Prostate gland (tissue), 2 donors: Measurements from ENCODE around the gene RSL1D1. TPM values are rescaled to one million over a fixed set of nuclear protein-coding genes. Genes with fewer than 3 reads are reported as not detected.

Experiments used
- DNase-seq: peaks from one replicate; pipeline ENCODE4 v3.0.0-alpha.2; 2019; ENCODE audit warnings: low spot score
- H3K27ac ChIP-seq, 2 donors: fragments of 200-600 bp; sonication (generic); 2 replicates each; pipeline ENCODE4 v1.5.1; 2017 to 2019
- H3K27me3 ChIP-seq: fragments of 200-600 bp; sonication (generic); replicated peaks from 2 replicates; pipeline ENCODE4 v1.5.1; 2019; ENCODE audit not compliant: insufficient read depth
- H3K36me3 ChIP-seq, 2 donors: fragments of 200-600 bp; sonication (generic); 1 replicate in 1 of 2; 2 replicates in 1 of 2; pipeline versions ENCODE4 v1.5.1 to v1.8.1; 2017 to 2019
- H3K4me1 ChIP-seq: fragments of 200-600 bp; sonication (generic); replicated peaks from 2 replicates; pipeline ENCODE4 v1.5.1; 2019
- H3K4me3 ChIP-seq, 2 donors: fragments of 200-600 bp; sonication (generic); 2 replicates each; pipeline ENCODE4 v1.5.1; 2017 to 2019
- H3K9me3 ChIP-seq: fragments of 200-600 bp; sonication (generic); 2 replicates; pipeline ENCODE4 v1.5.1; 2017
- POLR2A ChIP-seq: fragments of 450-650 bp; IDR thresholded peaks from one replicate; pipeline ENCODE4 v1.6.1; 2016; ENCODE audit warnings: antibody characterized with exemption, mild to moderate bottlenecking
- POLR2AphosphoS5 ChIP-seq: sonication (generic); formaldehyde crosslinking; IDR thresholded peaks from one replicate; pipeline ENCODE4 v1.6.1; 2017; ENCODE audit warnings: antibody characterized with exemption
- WGBS: methylation state at CpG from one replicate; pipeline ENCODE4 v1.1.5; 2018; 5-methylcytosine and 5-hydroxymethylcytosine counted together
- intact Hi-C: fragments of 100-400 bp; cut with DNase I; formaldehyde crosslinking; loops from one replicate; pipeline ENCODE4 v1.14.2; 2022
- total RNA-seq, 2 donors: library from RNA; depleted of rRNA; stranded (reverse); fragments of >200 nt; gene quantifications; one replicate each; pipeline ENCODE4 v1.1.0, GENCODE V29; 2016
- TF ChIP-seq, protein P1 (sequence below), 4 experiments: fragments of 200-600 bp in 2 of 4; fragments of 450-650 bp in 2 of 4; sonication (generic) in 2 of 4; IDR thresholded peaks; 1 replicate in 3 of 4; 2 replicates in 1 of 4; pipeline ENCODE4 v1.5.1; 2016 to 2019; ENCODE audit warnings: antibody characterized with exemption in 4 of 4, mild to moderate bottlenecking in 2 of 4, moderate library complexity in 2 of 4

RSL1D1 gene
- total RNA-seq, 2 donors from 2014 or later = 100 to 132 TPM

DNA sequence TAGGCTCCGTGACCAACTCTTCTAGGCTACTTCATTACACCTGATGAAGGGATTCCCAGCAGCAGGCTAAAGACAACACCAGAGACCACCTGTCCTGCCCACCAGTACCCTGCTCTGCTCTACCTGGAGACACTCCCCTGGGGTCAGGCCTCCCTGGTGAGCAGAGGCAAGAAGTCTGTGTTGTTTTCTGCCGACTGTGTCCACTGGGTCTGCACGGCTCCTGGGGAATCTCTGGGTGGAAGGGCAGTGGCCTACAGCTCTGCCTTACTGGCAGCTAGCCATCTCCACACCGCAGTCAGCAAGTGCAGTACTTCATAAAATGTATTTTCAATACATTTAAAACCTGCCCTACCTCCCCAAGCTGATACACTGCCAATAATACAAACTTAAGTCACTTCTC lies 6.8 kb downstream of the RSL1D1 start:
- Histone ChIP-seq H3K4me3 (no peak overlapping the region), H3K4me1 (no peaks in the 10 kb centered on the region), H3K27me3 (no peaks in the 10 kb centered on the region), H3K9me3 (no peaks in the 10 kb centered on the region), H3K36me3 (peaks cover 0 to 29% of the 10 kb centered on the region in 2 donors), H3K27ac (no peak overlapping the region)
- TF ChIP-seq POLR2A = no peak
- WGBS = 82% methylated on average over 4 of the region's 4 CpGs
- DNase-seq = no peak
- intact Hi-C loops = no loop called here

DNA sequence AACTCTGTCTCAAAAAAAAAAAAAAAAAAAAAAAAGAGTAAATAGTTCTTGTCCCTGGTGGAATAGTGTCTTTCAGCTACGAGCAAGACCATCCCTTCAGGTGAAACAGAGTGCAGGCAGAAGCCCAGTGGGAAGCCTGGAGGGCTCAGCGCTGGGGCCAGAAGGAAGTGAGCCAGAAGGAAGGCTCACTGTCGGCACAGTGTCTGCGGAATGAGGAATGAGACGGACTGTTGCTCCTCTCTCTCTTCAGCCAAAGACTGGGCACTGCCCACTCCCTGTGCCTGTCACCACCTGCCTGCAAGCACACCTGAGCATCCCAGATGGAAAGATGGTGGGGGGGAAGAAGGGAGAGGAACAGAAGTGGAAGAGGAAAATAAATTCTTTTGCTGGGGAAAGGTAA lies 7.5 kb downstream of the RSL1D1 start:
- Histone ChIP-seq H3K36me3 (peaks cover 0 to 29% of the 10 kb centered on the region in 2 donors), H3K27me3 (no peaks in the 10 kb centered on the region), H3K27ac (no peak overlapping the region), H3K9me3 (no peaks in the 10 kb centered on the region), H3K4me3 (no peak overlapping the region), H3K4me1 (no peaks in the 10 kb centered on the region)
- WGBS = 76% methylated on average over 5 of the region's 5 CpGs
- TF ChIP-seq POLR2AphosphoS5 = no peak
- TF ChIP-seq, protein P1, sequence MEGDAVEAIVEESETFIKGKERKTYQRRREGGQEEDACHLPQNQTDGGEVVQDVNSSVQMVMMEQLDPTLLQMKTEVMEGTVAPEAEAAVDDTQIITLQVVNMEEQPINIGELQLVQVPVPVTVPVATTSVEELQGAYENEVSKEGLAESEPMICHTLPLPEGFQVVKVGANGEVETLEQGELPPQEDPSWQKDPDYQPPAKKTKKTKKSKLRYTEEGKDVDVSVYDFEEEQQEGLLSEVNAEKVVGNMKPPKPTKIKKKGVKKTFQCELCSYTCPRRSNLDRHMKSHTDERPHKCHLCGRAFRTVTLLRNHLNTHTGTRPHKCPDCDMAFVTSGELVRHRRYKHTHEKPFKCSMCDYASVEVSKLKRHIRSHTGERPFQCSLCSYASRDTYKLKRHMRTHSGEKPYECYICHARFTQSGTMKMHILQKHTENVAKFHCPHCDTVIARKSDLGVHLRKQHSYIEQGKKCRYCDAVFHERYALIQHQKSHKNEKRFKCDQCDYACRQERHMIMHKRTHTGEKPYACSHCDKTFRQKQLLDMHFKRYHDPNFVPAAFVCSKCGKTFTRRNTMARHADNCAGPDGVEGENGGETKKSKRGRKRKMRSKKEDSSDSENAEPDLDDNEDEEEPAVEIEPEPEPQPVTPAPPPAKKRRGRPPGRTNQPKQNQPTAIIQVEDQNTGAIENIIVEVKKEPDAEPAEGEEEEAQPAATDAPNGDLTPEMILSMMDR (IDR thresholded peaks at IDR 0.05) = no peak
- no peak for TF ChIP-seq POLR2A
- intact Hi-C loops = no loop called here
- no peak for DNase-seq

DNA sequence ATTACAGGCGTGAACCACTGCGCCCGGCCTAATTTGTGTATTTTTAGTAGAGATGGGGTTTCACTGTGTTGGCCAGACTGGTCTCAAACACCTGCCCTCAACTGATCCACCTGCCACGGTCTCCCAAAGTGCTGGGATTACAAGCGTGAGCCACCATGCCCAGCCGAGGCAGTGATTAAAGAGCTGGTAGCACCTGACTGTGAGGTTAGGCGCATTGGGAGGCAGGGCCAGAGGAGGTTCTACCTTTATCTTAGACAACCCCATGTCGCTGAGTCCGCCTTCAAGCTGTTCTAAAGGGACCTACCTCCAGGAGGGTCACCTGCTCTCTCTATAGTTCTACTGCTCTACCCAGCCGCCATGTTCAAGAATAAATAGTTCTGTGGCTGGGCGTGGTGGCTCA lies 8.1 kb downstream of the RSL1D1 start:
- TF ChIP-seq, protein P1 (IDR thresholded peaks at IDR 0.05) = no peak
- TF ChIP-seq POLR2A (no peak), POLR2AphosphoS5 (no peak)
- 97% methylated on average over 11 of the region's 11 CpGs for WGBS
- Histone ChIP-seq H3K4me1 (no peaks in the 10 kb centered on the region), H3K27me3 (no peaks in the 10 kb centered on the region), H3K9me3 (no peaks in the 10 kb centered on the region), H3K4me3 (no peak overlapping the region), H3K27ac (no peak overlapping the region), H3K36me3 (peaks cover 0 to 34% of the 10 kb centered on the region in 2 donors)
- intact Hi-C loops = no loop called here
- no peak for DNase-seq

DNA sequence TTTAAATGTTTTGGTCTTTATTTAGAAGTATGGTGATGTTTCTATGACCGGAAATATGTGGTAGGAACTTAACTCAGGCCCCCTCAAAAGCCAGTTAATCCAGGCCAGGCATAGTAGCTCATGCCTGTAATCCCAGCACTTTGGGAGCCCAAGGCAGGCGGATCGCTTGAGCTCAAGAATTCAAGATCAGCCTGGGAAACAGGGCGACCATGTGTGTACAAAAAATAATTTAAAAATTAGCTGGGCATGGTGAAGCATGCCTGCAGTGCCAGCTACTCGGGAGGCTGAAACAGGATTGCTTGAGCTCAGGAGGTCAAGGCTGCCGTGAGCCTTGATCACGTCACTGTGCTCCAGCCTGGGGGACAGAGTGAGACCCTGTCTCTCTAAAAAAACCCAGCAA lies 10.3 kb downstream of the RSL1D1 start:
- TF ChIP-seq POLR2A (no peak), POLR2AphosphoS5 (no peak)
- TF ChIP-seq, protein P1 (IDR thresholded peaks at IDR 0.05) = no peak
- no peaks in the 10 kb centered on the region for H3K4me1 ChIP-seq
- 93% methylated on average over 7 of the region's 7 CpGs for WGBS
- intact Hi-C loops = no loop called here
- no peak overlapping the region for H3K27ac ChIP-seq
- H3K4me3 ChIP-seq = no peak overlapping the region
- no peaks in the 10 kb centered on the region for H3K27me3 ChIP-seq
- H3K9me3 ChIP-seq = no peaks in the 10 kb centered on the region
- no peak for DNase-seq
- H3K36me3 ChIP-seq = peaks cover 4 to 34% of the 10 kb centered on the region in 2 donors

DNA sequence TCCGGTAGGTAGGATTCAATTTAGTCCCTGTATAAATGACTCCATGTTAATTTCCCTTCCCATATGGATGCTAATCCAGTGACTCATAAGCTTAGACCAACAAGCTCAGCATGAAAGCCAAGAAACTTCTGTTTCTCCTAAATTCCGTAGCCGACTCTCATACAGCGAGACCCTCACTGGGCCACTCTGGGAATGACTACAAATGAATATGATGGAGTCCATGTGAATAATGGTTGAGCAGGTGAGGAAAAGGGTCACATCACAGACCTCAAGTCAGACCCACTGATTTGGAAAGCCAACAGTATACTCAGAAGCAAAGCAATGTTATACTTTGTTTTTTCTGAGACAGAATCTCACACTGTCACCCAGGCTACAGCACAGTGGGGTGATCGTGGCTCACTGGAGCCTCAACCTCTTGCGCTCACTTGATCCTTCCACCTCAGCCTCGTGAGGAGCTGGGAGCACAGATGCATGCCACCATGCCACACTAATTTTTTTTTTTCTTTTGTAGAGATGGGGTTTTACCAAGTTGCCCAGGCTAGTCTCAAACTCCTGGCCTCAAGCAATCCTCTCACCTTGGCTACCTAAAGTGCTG lies 14.6 kb downstream of the RSL1D1 start:
- intact Hi-C loops = no loop called here
- 91% methylated on average over 7 of the region's 7 CpGs for WGBS

More for the DNA sequence above, 14.6 kb downstream of the RSL1D1 start:
- Histone ChIP-seq H3K27ac (no peak overlapping the region), H3K4me1 (no peaks in the 10 kb centered on the region), H3K36me3 (peaks cover 4 to 19% of the 10 kb centered on the region in 2 donors), H3K27me3 (no peaks in the 10 kb centered on the region), H3K9me3 (no peaks in the 10 kb centered on the region), H3K4me3 (no peak overlapping the region)
- no peak for TF ChIP-seq POLR2A
- no peak for TF ChIP-seq POLR2AphosphoS5
- TF ChIP-seq, protein P1 (IDR thresholded peaks at IDR 0.05) = no peak
- no peak for DNase-seq
